Fibroblast of lung (primary cell): ENCODE results near the gene ABL1. TPM values are rescaled to one million over a fixed set of nuclear protein-coding genes. Genes with fewer than 3 reads are reported as not detected.

Experiments used
- DNase-seq, 2 donors: peaks; one replicate each; pipeline versions ENCODE4 v3.0.0 to v3.0.0-alpha.2; 2010; ENCODE audit warnings: low read depth in 2 of 2
- H2AFZ ChIP-seq: 2 replicates; pipeline ENCODE4 v1.5.1; 2012; ENCODE audit warnings: low read length, control low read depth, inconsistent platforms
- H3K27ac ChIP-seq: 2 replicates; pipeline ENCODE4 v1.5.1; 2011; ENCODE audit warnings: low read length, control low read depth; ENCODE audit not compliant: insufficient read depth
- H3K27me3 ChIP-seq: 2 replicates; pipeline ENCODE4 v1.5.1; 2011; ENCODE audit warnings: mild to moderate bottlenecking, low read length; ENCODE audit not compliant: control insufficient read depth, insufficient read depth
- H3K36me3 ChIP-seq: 2 replicates; pipeline ENCODE4 v1.5.1; 2011; ENCODE audit warnings: low read length; ENCODE audit not compliant: control insufficient read depth, insufficient read depth
- H3K4me1 ChIP-seq: 2 replicates; pipeline ENCODE4 v1.5.1; 2011; ENCODE audit warnings: low read length; ENCODE audit not compliant: control insufficient read depth, insufficient read depth; ENCODE audit errors: extremely low read depth
- H3K4me2 ChIP-seq: 2 replicates; pipeline ENCODE4 v1.5.1; 2011; ENCODE audit warnings: low read length, control low read depth; ENCODE audit not compliant: insufficient read depth; ENCODE audit errors: extremely low read depth
- H3K4me3 ChIP-seq, 4 experiments: fragments of 200-600 bp in 1 of 4; sonication (generic) in 1 of 4; replicated peaks in 1 of 4; 2 replicates each; pipeline ENCODE4 v1.5.1; 2011 to 2016; ENCODE audit warnings: low read length in 4 of 4, low read depth in 3 of 4, mild to moderate bottlenecking in 3 of 4, control low read depth in 2 of 4, inconsistent platforms in 1 of 4, mixed read lengths in 1 of 4; ENCODE audit not compliant: insufficient read depth in 1 of 4; ENCODE audit errors: control extremely low read depth in 1 of 4
- H3K79me2 ChIP-seq: 2 replicates; pipeline ENCODE4 v1.5.1; 2012; ENCODE audit warnings: mild to moderate bottlenecking, low read length, inconsistent platforms; ENCODE audit not compliant: control insufficient read depth, insufficient read depth
- H3K9ac ChIP-seq: 2 replicates; pipeline ENCODE4 v1.5.1; 2011; ENCODE audit warnings: mild to moderate bottlenecking, low read length, control low read depth; ENCODE audit not compliant: insufficient read depth
- H3K9me3 ChIP-seq: 2 replicates; pipeline ENCODE4 v1.5.1; 2012; ENCODE audit warnings: low read depth, low read length; ENCODE audit not compliant: control insufficient read depth, insufficient read depth
- H4K20me1 ChIP-seq: 2 replicates; pipeline ENCODE4 v1.5.1; 2011; ENCODE audit warnings: low read length; ENCODE audit not compliant: control insufficient read depth, insufficient read depth; ENCODE audit errors: extremely low read depth
- EZH2 ChIP-seq: IDR thresholded peaks from 2 replicates; pipeline ENCODE4 v1.5.1; 2012; ENCODE audit warnings: low read length, control low read depth, mild to moderate bottlenecking; ENCODE audit errors: missing control alignments
- polyA plus RNA-seq, 2 donors: library from polyadenylated mRNA; depleted of rRNA in 1 of 2; stranded (reverse) in 1 of 2; unstranded in 1 of 2; fragments of >200 nt; gene quantifications; 2 replicates each; pipeline ENCODE4 v1.2.1, GENCODE V29; 2011 to 2012; ENCODE audit warnings: missing spikeins in 1 of 2
- total RNA-seq: library from RNA; depleted of rRNA; stranded (reverse); fragments of >200 nt; gene quantifications from 2 replicates; pipeline ENCODE4 v1.2.1, GENCODE V29; 2014
- TF ChIP-seq, protein P1 (sequence below), 2 donors: IDR thresholded peaks in 1 of 2; conservative IDR thresholded peaks in 1 of 2; 1 replicate in 1 of 2; 2 replicates in 1 of 2; pipeline ENCODE4 v1.5.1; 2011 to 2012; ENCODE audit warnings: low read length in 2 of 2, control low read depth in 1 of 2, inconsistent platforms in 1 of 2, low read depth in 1 of 2, mild to moderate bottlenecking in 1 of 2

Gene ABL1
- total and polyA plus RNA-seq, 2 donors (not counting 1 experiment from before 2014, with no cell fraction given), result 46.6 to 65.4 TPM

DNA sequence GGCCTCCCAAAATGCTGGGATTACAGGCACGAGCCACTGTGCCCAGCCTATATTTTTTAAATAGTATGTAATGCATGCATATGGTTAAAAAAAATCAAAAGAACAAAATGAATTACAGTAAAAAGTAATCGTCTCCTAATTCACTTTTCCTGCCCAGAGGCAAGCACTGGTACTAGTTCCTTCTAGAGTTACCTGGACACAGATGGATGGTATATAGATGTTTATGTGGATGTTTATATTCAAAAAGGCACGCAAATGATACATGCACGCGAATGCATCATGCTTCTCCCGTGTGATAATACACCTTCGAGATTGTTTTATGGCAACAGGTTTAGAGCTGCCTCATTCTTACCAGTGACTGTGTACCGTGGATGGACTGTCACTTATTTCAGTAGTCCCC lies 21.4 kb downstream of the ABL1 start:
- H4K20me1 ChIP-seq, result no peaks in the 10 kb centered on the region
- H3K27ac ChIP-seq, result peak overlapping the region; percentile 94
- peaks cover 79% of the 10 kb centered on the region for H3K79me2 ChIP-seq
- no peak overlapping the region for H2AFZ ChIP-seq
- TF ChIP-seq, protein P1, sequence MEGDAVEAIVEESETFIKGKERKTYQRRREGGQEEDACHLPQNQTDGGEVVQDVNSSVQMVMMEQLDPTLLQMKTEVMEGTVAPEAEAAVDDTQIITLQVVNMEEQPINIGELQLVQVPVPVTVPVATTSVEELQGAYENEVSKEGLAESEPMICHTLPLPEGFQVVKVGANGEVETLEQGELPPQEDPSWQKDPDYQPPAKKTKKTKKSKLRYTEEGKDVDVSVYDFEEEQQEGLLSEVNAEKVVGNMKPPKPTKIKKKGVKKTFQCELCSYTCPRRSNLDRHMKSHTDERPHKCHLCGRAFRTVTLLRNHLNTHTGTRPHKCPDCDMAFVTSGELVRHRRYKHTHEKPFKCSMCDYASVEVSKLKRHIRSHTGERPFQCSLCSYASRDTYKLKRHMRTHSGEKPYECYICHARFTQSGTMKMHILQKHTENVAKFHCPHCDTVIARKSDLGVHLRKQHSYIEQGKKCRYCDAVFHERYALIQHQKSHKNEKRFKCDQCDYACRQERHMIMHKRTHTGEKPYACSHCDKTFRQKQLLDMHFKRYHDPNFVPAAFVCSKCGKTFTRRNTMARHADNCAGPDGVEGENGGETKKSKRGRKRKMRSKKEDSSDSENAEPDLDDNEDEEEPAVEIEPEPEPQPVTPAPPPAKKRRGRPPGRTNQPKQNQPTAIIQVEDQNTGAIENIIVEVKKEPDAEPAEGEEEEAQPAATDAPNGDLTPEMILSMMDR (conservative IDR thresholded peaks at IDR 0.05 in 1 of 2, IDR thresholded peaks at IDR 0.05 in 1 of 2; ENCODE audit: low read depth in 1 of 2, low read length in 2 of 2), result no peak
- TF ChIP-seq EZH2, result no peak
- H3K9me3 ChIP-seq, result no peaks in the 10 kb centered on the region
- H3K4me2 ChIP-seq, result no peak overlapping the region
- H3K27me3 ChIP-seq, result no peaks in the 10 kb centered on the region
- no peak for DNase-seq
- no peak overlapping the region for H3K4me3 ChIP-seq
- H3K36me3 ChIP-seq, result peaks cover 7% of the 10 kb centered on the region
- H3K9ac ChIP-seq, result no peak overlapping the region
- peaks cover 29% of the 10 kb centered on the region for H3K4me1 ChIP-seq

DNA sequence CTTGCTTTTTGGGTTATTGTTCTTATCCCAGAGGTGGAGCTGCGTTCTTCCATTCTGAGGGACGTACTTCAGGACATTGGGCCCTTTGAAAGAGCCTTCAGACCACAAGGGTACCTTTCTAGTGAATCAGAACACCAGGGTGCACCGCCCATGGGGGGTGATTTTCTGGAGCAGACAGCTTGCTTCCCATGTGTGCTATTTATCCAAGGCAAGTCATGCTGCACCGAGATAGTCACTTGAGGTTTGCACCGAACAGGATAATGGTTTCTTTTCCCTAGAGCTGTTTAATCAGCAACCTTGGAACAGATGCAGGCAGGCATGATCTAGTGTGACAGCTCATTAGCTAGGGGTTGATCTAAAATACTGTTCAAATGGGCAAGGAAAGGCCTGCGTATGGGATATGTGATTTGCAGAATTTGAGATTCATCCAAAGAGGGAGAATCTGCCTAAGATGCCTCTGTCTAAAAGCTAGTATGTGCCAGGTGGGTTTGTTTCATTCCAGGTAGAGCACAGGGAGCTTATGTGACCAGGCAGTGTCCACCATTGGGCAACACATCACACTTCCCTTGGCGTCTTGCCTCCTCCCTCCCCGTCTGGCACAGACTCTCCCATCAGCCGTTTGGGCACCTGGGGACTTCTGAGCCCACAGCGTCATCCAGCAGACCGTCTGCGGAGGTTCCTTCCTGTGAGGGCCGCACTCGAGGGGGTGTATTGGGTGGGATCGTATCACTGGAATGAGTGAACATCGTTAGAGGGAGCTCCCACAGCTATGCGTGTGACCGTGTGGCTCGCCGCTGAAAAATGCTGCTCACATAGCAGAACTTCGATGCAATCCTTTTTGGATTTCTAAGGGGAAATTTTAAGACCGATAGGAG lies 23.0 kb downstream of the ABL1 start:
- Histone ChIP-seq H4K20me1 (no peaks in the 10 kb centered on the region), H3K9me3 (no peaks in the 10 kb centered on the region), H3K9ac (peak overlapping the region; percentile 25), H3K4me1 (peaks cover 30% of the 10 kb centered on the region), H3K4me2 (peak overlapping the region; percentile 51), H3K27ac (peak overlapping the region; percentile 94), H2AFZ (no peak overlapping the region), H3K36me3 (peaks cover 13% of the 10 kb centered on the region), H3K79me2 (peaks cover 79% of the 10 kb centered on the region), H3K4me3 (no peak overlapping the region), H3K27me3 (no peaks in the 10 kb centered on the region)
- DNase-seq, result peak; percentile 80 to 98
- TF ChIP-seq, protein P1 (conservative IDR thresholded peaks at IDR 0.05 in 1 of 2, IDR thresholded peaks at IDR 0.05 in 1 of 2; ENCODE audit: low read depth in 1 of 2, low read length in 2 of 2), result no peak
- TF ChIP-seq EZH2, result no peak

DNA sequence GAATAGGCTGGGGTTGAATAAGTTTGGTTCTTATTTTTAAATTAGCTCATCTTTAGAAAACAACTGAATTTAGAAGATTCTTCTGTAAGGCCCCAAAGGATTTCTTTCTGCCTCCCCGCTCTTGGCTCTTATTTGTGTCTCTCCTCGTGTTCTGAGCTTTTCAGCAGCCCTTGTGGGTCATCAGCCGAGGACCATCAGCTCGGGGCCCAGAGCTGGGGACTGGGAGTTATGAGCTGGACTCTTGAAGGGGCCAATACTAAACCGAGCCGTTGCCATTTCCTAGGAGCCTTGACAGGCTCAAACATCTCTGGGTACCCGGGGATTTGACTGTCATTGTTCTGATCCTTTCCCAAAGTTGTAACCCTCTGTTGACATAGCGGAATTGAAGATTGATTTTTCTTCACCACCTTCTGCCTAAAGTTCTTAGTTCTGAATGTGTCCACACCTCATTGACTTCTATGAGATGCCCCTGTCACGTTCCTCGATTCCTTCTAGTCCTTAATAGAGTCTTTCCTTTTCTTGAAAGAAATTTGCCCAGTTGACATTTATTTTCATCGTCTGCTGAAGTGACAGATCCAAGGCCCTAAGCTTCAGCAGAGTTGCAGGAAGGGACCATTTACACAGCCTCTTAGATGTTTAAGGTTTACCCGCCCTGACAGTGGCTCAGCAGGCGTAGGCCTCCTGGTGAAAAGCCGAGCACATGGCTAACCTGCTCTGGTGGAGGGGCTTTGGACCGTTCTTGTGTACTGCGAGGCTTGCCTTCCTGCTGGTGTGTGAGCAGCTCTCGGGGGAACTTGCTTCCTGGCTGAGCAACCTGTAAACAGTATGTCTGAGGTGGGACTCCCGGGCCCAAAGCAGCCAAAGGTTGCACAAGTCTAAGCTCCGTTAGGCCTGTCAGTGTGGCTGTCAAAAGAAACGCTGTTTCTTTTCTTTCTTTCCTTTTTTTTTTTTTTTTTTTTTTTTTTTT lies 24.0 kb downstream of the ABL1 start:
- Histone ChIP-seq H3K9me3 (no peaks in the 10 kb centered on the region), H3K36me3 (peaks cover 14% of the 10 kb centered on the region), H3K9ac (peak overlapping the region; percentile 60), H3K4me3 (no peak overlapping the region), H3K27ac (peak overlapping the region; percentile 94), H4K20me1 (no peaks in the 10 kb centered on the region), H3K4me1 (peaks cover 30% of the 10 kb centered on the region), H2AFZ (no peak overlapping the region), H3K79me2 (peaks cover 77% of the 10 kb centered on the region), H3K4me2 (no peak overlapping the region), H3K27me3 (no peaks in the 10 kb centered on the region)
- DNase-seq, result no peak
- TF ChIP-seq, protein P1 (conservative IDR thresholded peaks at IDR 0.05 in 1 of 2, IDR thresholded peaks at IDR 0.05 in 1 of 2; ENCODE audit: low read depth in 1 of 2, low read length in 2 of 2), result no peak
- no peak for TF ChIP-seq EZH2
